Peyer's patch (tissue), 4 donors: Measurements from ENCODE around the gene ATF6.

Experiments
- POLR2A ChIP-seq, 2 donors: fragments of 450-650 bp; IDR thresholded peaks; one replicate each; pipeline ENCODE4 v1.5.1; 2017; ENCODE audit warnings: antibody characterized with exemption in 2 of 2, mild to moderate bottlenecking in 2 of 2, moderate library complexity in 2 of 2
- TF ChIP-seq, protein P1 (sequence below), 6 experiments: fragments of 450-650 bp in 4 of 6; fragments of 200-600 bp in 2 of 6; sonication (generic) in 1 of 6; IDR thresholded peaks; one replicate each; pipeline ENCODE4 v1.5.1; 2017 to 2019; ENCODE audit warnings: antibody characterized with exemption in 6 of 6, mild to moderate bottlenecking in 3 of 6, moderate library complexity in 1 of 6

GRCh38 chr1:161950377-161950776 is 184.3 kb downstream of the ATF6 start:
- TF ChIP-seq POLR2A (IDR thresholded peaks at IDR 0.05): no peak
- TF ChIP-seq, protein P1, sequence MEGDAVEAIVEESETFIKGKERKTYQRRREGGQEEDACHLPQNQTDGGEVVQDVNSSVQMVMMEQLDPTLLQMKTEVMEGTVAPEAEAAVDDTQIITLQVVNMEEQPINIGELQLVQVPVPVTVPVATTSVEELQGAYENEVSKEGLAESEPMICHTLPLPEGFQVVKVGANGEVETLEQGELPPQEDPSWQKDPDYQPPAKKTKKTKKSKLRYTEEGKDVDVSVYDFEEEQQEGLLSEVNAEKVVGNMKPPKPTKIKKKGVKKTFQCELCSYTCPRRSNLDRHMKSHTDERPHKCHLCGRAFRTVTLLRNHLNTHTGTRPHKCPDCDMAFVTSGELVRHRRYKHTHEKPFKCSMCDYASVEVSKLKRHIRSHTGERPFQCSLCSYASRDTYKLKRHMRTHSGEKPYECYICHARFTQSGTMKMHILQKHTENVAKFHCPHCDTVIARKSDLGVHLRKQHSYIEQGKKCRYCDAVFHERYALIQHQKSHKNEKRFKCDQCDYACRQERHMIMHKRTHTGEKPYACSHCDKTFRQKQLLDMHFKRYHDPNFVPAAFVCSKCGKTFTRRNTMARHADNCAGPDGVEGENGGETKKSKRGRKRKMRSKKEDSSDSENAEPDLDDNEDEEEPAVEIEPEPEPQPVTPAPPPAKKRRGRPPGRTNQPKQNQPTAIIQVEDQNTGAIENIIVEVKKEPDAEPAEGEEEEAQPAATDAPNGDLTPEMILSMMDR (IDR thresholded peaks at IDR 0.05): no peak
